ENCODE results near the gene ARAP2. TPM values are rescaled to one million over a fixed set of nuclear protein-coding genes. Genes with fewer than 3 reads are reported as not detected.

ARAP2 gene
- total RNA-seq, 1 experiment from 2014 or later, result 1.5 TPM

DNA sequence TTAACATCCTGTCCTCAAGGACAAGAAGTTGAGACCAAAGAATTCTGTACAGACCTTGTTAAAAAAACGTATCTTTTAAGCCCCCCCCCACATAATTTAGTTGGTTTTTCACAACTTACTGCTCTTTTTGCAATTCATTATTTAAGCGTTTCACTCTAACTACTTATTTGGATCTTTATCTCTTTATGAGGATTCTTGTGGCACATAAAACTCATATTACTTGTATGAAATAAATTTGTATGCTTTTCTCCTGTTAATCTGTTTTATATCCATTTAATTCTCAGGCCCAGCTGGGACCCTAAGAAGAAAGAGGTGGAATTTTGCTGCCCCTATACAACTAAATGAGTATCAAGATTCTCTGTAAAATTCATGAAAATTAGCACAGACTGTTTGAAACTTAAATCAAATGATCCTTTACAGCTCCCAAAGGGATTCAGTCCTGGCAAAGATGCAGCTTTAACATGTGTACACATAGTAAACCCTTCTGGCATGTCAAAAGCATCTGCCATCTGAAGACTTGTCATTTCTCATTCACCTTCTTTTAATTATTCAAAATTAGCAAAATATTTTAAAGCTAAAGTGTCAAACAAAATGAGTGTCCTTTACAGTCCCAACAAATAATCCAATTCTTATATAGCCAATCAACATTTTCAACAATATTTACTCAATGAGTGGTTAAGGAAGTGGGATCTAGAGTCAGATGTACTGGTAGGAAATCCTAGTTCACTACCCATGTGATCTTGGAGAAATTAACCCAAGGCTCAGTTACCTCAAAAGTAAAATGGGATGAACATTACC, 17.7 kb downstream of the ARAP2 start:
- no peak for DNase-seq (ENCODE audit: low read depth)

GRCh38 chr4:36224972-36225903, 19.1 kb downstream of the ARAP2 start:
- in situ Hi-C loops (cut with HindIII; ENCODE audit: low pct_unique_long_range_greater_than_20kb, low sequenced_read_pairs), result no loop called here
- no peak for DNase-seq (ENCODE audit: low read depth)

More for the DNA sequence above, 17.7 kb downstream of the ARAP2 start:
- in situ Hi-C loops (cut with HindIII; ENCODE audit: low pct_unique_long_range_greater_than_20kb, low sequenced_read_pairs), result no loop called here

- in situ Hi-C loops (cut with HindIII; ENCODE audit: low pct_unique_long_range_greater_than_20kb, low sequenced_read_pairs), result no loop called here
- DNase-seq (ENCODE audit: low read depth), result no peak
Measured at GRCh38 chr4:36222702-36223101, 21.6 kb downstream of the ARAP2 start.

- DNase-seq (ENCODE audit: low read depth), result no peak
- in situ Hi-C loops (cut with HindIII; ENCODE audit: low pct_unique_long_range_greater_than_20kb, low sequenced_read_pairs), result no loop called here
Measured at GRCh38 chr4:36220776-36221175, 23.5 kb downstream of the ARAP2 start.

DNA sequence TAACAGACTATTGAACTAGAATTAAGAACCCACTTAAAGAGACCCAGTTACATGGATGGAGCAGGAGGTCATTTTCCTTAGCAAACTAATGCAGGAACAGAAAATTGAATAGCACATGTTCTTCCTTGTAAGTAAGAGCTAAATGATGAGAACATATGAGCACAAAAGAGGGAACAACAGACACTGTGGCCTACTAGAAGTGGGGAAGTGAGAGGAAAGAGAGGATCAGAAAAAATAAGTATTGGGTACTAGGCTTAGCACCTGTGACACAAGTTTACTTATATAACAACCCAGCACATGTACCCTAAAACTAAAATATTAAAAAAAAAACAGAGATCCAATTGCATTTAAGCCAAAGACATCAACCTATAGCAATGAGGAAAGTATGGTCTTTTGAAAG, 26.2 kb downstream of the ARAP2 start:
- in situ Hi-C loops (cut with HindIII; ENCODE audit: low pct_unique_long_range_greater_than_20kb, low sequenced_read_pairs), result no loop called here
- DNase-seq (ENCODE audit: low read depth), result no peak

- no peak for DNase-seq (ENCODE audit: low read depth)
- in situ Hi-C loops (cut with HindIII; ENCODE audit: low pct_unique_long_range_greater_than_20kb, low sequenced_read_pairs), result no loop called here
Measured at GRCh38 chr4:36215627-36216026, 28.7 kb downstream of the ARAP2 start.

DNA sequence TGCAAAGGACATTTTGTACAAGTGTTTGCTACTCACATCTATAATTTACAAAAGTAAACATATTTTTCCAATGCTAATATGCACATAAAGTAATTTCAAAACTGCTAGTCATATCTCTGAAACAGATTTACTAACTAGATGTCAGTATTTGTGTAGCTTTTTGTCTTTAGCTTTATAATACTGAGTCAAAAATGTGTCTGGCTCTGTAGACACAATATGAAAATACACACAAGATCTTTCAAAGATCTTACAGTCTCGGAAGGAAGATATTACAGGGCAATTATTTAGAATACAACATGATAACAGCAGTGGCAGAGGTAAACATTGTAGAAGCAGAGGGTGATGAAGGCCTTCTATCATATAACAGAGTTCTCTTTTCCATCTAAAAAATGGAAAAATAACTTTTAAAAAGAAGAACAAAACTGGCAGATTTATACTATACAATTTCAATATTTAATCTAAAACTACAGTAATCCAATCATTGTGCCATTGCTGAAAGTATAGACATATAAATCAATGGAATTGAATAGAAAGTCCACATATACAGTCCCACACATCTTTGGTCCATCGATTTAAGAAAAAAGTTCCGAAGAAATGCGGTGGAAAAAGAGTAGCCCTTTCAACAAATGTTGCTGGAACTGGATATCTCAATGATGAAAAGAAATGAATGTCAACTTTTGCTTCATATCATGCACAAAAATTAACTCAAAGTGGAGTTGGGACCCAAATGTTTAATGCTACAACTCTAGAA, 29.4 kb downstream of the ARAP2 start:
- in situ Hi-C loops (cut with HindIII; ENCODE audit: low pct_unique_long_range_greater_than_20kb, low sequenced_read_pairs), result no loop called here

DNA sequence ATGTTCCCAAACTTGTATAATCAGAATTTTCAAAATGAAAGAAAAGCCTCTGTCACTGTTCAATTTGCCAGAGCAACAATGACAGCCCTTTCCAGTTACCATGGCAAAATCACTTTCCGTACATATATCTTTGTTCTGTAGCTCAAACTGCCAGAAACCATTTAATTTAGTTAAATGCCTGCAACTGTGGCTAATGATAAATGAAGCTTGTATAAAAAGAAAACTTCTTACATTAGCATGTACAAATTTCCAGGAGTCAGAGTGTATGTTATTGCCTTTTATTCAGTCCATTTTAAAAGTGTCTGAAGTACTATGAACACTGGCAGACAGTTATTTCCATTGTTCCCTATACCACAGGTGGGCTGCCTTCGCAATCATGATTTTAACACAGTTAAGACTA, 30.3 kb downstream of the ARAP2 start:
- in situ Hi-C loops (cut with HindIII; ENCODE audit: low pct_unique_long_range_greater_than_20kb, low sequenced_read_pairs), result no loop called here
- no peak for DNase-seq (ENCODE audit: low read depth)

More for the DNA sequence above, 29.4 kb downstream of the ARAP2 start:
- DNase-seq (ENCODE audit: low read depth), result no peak

GRCh38 chr4:36211084-36211483, 33.2 kb downstream of the ARAP2 start:
- DNase-seq (ENCODE audit: low read depth), result no peak
- in situ Hi-C loops (cut with HindIII; ENCODE audit: low pct_unique_long_range_greater_than_20kb, low sequenced_read_pairs), result no loop called here

- no peak for DNase-seq (ENCODE audit: low read depth)
- in situ Hi-C loops (cut with HindIII; ENCODE audit: low pct_unique_long_range_greater_than_20kb, low sequenced_read_pairs), result no loop called here
Measured at GRCh38 chr4:36209941-36210649, 34.2 kb downstream of the ARAP2 start.

DNA sequence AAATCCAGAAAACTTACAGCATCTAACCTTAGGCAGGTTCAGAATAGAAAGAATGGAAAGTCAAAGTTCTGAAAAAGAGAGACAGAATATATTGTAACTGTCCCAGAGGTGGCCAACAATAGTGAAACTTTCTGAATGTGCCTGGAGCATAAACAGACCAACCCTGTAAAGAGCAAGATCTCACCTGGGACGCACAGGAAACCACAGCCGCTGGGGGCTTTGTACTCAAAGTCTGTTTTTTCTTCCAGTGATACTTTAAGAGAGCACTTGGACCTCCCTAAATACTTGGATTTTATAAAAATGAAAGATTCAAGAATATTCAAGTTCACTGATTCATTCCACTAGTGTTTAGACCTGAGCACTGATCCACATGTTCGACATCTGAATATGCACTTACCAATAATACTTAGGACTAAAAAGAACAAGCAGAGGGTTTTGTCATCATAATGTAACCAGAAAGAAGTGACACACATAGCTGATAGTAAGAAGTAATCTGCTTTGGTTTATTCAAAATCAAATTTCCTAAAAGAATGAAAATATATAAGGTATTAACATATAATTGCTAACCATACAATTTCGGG, 35.3 kb downstream of the ARAP2 start:
- in situ Hi-C loops (cut with HindIII; ENCODE audit: low pct_unique_long_range_greater_than_20kb, low sequenced_read_pairs), result no loop called here
- no peak for DNase-seq (ENCODE audit: low read depth)

- in situ Hi-C loops (cut with HindIII; ENCODE audit: low pct_unique_long_range_greater_than_20kb, low sequenced_read_pairs), result no loop called here
- no peak for DNase-seq (ENCODE audit: low read depth)
Measured at GRCh38 chr4:36207831-36208520, 36.3 kb downstream of the ARAP2 start.

DNA sequence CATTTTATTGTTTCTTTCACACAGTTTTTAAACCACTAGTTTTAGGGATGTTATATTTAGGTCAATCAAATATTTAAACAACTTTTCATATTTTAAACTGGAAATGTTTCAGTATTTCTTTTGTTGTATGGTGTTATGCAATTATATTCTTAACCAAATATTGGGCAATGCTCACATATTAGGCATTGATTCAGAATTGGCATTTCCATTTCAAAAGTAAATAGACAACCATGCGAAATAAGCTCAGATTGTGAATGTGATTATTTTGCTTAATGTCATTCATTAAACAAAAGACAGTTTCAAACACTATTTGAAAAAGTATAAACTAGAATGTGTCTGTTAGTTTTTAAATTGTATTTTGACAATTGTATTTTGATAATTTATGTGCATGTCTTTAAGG, 36.9 kb downstream of the ARAP2 start:
- in situ Hi-C loops (cut with HindIII; ENCODE audit: low pct_unique_long_range_greater_than_20kb, low sequenced_read_pairs), result no loop called here
- no peak for DNase-seq (ENCODE audit: low read depth)

GRCh38 chr4:36206603-36207311, 37.6 kb downstream of the ARAP2 start:
- in situ Hi-C loops (cut with HindIII; ENCODE audit: low pct_unique_long_range_greater_than_20kb, low sequenced_read_pairs), result no loop called here

DNA sequence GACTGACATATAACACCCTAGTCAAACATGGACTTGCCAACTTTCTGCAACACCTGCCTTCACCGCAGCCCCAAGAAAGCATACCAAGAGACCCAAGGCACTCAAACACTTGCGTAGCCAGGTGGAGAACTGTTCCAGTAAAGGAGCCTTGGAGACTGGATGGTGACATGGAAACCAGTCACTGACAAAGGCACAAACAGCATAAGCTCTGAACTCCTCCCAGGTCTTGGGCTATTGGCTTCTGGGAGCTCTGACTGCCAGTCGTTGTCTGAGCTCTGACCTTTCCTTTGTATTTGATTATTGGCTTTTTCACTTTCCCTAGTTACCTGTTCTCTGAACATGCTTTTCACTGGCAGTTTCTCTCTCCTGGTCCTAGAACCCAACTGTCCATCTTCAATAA, 38.3 kb downstream of the ARAP2 start:
- no peak for DNase-seq (ENCODE audit: low read depth)
- in situ Hi-C loops (cut with HindIII; ENCODE audit: low pct_unique_long_range_greater_than_20kb, low sequenced_read_pairs), result no loop called here

More at GRCh38 chr4:36206603-36207311, 37.6 kb downstream of the ARAP2 start:
- no peak for DNase-seq (ENCODE audit: low read depth)

GRCh38 chr4:36198861-36199260, 45.5 kb downstream of the ARAP2 start:
- in situ Hi-C loops (cut with HindIII; ENCODE audit: low pct_unique_long_range_greater_than_20kb, low sequenced_read_pairs), result no loop called here
- DNase-seq (ENCODE audit: low read depth), result no peak

All from Caki2 (cell line).